ENCODE measurements around the gene HOXD8.

HOXD8 gene

GRCh38 chr2:176160986-176161824 is 31.7 kb downstream of the HOXD8 start:
- no peak for DNase-seq

GRCh38 chr2:176161825-176162626 is 32.5 kb downstream of the HOXD8 start:
- peak; percentile 91 for DNase-seq

- DNase-seq = no peak
Measured at GRCh38 chr2:176162911-176163671, 33.6 kb downstream of the HOXD8 start.

- DNase-seq = no peak
Measured at GRCh38 chr2:176163672-176164056, 34.2 kb downstream of the HOXD8 start.

GRCh38 chr2:176164201-176164600 is 34.7 kb downstream of the HOXD8 start:
- DNase-seq = no peak

- DNase-seq = no peak
Measured at GRCh38 chr2:176164611-176165369, 35.3 kb downstream of the HOXD8 start.

GRCh38 chr2:176165370-176166050 is 36.0 kb downstream of the HOXD8 start:
- no peak for DNase-seq

GRCh38 chr2:176166272-176166671 is 36.8 kb downstream of the HOXD8 start:
- DNase-seq = peak; percentile 60

GRCh38 chr2:176167398-176167797 is 37.9 kb downstream of the HOXD8 start:
- peak; percentile 69 for DNase-seq

GRCh38 chr2:176169181-176169580 is 39.7 kb downstream of the HOXD8 start:
- no peak for DNase-seq

GRCh38 chr2:176169711-176170110 is 40.2 kb downstream of the HOXD8 start:
- DNase-seq = no peak

GRCh38 chr2:176170602-176171305 is 41.2 kb downstream of the HOXD8 start:
- no peak for DNase-seq

- no peak for DNase-seq
Measured at GRCh38 chr2:176171351-176172006, 42.0 kb downstream of the HOXD8 start.

GRCh38 chr2:176172007-176172894 is 42.7 kb downstream of the HOXD8 start:
- no peak for DNase-seq

GRCh38 chr2:176172895-176173566 is 43.5 kb downstream of the HOXD8 start:
- DNase-seq = no peak

GRCh38 chr2:176173567-176174381 is 44.3 kb downstream of the HOXD8 start:
- DNase-seq = no peak

- peak; percentile 51 for DNase-seq
Measured at GRCh38 chr2:176174382-176174823, 44.9 kb downstream of the HOXD8 start.
